NCI-H774 (cell line): Measurements from ENCODE around the gene RFK.
"Not testable (repeated sequence)": the region's sequence is repeated elsewhere in the genome, so short reads cannot be mapped to it uniquely, and the experiment has no call there.

ENCODE experiments used
- DNase-seq: peaks from one replicate; lab custom pipeline; 2025; lab: John Stamatoyannopoulos, UW

The RFK gene

DNA sequence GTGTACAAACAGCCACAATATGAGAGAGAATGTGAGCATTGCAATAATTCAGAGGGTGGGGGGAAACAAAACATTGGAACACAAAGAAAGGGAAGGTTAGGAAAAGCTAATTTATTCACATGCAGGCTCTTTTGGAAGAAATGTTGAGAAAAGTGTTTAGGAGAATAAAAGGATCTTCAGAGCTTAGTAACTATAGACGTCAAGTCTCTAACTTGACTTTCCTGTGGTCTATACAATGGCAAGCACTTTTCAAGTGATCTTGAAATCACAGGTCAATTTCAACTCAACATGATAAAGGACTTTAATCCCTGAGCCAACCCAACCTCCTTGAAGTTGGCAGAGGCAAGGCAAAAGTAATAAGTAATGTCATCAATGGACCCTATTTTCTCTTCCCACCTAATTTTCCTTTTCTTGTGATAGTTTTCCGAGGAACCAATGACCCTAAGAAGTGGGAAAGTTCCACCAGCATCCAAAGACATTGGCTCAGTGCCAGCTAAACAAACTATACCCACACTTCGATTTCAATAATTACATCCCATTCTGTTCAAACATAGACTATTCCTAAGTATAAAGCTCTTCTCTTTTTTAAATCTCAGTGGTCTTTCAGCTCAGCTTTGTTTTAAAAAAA lies 23.7 kb downstream of the RFK start:
- no peak for DNase-seq

DNA sequence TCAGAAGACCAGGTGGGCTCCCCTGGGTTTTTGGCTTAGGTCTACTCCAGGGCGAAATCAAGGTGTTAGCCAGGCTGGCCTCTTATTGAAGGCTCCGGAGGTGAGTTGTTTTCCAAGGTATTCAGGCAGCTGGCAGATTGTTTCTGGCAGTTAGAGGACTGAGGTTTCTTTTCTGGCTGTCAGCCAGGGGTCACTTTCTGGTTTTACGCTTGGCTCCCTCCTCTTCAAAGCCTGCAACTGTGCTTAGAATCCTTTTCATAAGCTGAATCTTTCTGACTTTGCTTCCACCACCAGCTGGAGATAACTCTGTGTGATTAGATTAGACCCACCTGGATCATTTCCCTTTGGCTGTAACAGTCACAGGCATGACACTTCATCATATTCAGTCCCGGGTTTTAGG lies 24.6 kb downstream of the RFK start:
- DNase-seq, result peak; percentile 43

DNA sequence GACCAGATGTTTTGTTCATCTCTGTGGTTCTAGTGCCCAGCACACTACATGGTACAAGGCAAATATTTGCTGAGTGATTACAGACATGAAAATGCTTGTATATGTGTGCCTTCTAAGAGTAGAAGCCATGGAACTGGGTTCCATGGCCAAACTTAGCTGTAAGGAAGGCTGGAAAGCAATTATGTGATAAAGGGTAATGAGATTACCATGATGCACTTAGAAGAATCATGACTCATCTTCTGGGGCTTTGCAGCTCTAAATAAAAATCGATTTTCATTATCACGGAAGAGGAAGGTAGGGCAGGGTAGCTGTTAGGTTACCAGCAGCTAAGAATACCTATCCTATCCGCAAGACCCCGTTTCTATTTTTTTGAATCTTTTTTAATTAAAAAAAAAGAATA lies 28.0 kb downstream of the RFK start:
- no peak for DNase-seq

DNA sequence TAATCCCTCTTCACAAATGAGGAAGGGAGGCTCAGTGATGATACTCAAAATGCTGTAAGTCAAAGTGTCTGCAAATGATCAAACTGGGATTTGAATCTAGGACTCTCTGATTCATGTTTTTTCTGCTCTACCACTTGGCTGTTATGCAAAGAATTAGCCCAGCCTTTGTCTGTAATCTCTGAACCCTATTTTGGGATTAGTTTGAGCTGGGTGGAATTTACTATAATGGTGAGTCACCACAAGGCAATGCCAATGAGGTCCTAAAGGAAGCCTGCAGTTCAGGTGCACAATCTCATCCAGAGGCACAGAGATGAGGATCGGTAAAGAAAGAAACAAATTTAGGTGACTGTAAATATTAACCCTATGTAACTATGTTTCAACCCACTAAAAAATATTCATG lies 29.2 kb downstream of the RFK start:
- no peak for DNase-seq

DNA sequence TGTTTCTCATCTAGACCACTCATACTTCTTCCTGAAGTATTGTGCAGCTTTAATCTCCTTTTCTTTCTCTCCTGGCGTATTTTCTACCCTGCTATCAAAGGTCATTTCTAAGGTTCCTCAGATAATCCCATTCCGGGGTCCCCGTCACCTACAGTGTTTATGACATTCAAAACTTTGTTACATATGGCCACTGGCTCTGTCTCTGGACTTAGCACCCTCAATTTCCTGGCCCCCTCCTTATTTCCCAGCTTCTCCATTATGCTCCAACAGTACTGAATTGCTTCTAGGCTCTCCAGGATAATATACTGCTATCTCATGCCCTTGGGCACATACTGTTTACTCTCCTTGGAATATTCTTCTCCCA lies 31.2 kb downstream of the RFK start:
- DNase-seq, result no peak

DNA sequence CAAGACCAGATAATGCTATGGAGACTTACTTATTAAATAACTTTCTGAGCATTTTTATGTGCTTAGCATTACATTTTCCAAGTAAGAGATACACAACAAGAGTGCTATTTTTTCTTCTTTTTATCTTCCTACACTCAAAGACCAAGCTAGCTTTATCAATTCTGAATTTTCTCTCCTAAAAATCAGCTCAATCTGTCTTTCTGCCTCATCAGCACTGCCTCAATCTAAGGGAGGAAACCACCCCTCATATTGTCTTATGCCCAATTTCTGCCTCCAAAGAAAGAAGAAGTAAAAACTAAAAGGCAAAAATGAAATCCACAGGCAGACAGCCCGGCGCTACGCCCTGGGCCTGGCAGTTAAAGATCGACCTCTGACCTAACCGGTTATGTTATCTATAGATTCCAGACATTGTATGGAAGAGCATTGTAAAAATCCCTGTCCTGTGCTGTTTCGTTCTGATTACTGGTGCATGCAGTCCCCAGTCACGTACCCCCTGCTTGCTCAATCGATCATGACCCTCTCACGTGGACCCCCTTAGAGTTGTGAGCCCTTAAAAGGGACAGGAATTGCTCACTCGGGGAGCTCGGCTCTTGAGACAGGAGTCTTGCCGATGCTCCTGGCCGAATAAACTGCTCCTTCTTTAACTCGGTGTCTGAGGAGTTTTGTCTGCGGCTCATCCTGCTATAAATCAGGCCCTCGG lies 31.7 kb downstream of the RFK start:
- not testable (repeated sequence) for DNase-seq

DNA sequence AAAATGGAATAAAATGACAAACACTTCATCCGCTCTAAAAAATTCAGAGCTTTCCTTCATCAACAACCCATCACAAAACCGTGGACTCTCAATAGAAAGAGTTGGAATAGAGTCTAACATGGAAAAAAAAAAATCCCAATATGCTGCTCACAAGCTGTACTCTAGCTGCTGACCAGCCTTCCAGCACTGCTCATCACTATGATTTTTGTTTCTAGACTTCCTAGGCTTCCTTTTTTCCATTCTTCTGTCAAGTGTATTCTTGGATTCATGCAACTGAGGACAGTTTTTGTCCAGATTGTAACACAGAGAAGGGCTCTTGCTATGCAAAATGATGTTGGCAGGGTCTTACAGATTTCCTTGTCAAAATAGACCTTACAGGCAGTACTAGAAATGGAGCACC lies 34.5 kb downstream of the RFK start:
- no peak for DNase-seq

DNA sequence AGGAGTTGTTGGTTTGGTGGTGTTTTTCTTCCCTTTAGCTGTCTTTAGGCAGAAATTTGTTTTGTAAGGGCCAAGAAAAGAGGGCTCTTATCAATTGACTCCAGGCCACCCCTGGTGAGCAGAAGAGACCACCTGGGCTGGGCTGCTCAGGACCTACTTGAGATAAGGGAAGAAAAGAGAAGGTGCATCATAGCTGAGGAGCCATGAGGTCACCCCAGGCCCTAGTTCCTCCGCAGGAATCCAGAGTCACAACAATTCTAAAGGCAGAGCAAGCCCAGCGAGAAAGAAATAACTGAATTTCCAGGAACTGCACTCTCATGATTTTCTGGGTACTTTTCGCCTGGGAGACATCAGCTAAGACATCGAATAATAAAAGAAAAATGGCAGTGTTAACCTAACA lies 34.9 kb downstream of the RFK start:
- DNase-seq, result no peak

DNA sequence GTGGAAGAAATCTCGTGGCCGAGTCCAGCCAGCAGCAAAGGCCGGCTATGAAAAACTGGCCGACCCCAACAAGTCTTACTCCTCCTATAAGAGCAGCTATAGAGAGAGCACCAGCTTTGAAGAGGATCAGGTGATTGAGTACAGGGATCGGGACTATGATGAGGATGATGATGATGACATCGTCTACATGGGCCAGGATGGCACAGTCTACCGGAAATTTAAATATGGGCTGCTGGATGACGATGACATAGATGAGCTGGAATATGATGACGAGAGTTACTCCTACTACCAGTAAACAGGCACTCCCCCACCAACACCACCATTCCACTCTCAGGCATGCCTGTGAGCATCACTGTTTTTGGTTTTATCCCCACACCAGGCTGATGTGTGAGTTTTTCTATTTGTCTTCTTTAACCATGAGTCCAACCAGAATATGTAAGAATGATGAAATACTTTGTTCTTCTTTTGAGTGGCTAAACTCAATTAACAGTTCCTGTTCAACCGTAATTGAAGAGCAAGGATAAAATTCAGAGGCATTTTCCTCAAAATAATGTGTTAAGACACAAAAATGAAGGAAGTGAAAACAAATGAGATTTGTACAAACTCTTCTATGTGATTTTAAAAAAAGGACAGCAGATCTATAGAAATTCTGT lies 35.5 kb downstream of the RFK start:
- no peak for DNase-seq

DNA sequence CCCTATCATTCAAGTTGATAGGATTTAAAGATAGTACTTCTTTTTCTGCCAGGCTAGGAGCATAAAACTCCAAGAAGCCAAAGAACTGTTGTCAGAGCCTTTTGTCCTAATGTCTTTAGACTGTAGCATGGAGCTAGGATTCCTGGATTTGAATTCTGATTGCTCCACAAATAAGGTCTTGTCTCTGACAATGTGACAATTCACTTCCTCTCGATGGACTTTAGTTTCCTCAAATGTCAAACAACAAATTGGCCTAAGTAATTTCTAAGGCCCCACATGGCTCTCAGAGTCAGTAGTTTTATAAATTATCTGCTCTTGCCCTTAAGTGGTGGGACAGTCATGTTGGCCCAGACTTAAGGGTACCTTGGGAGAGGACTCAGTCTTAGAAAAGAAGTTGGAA lies 36.7 kb downstream of the RFK start:
- no peak for DNase-seq

DNA sequence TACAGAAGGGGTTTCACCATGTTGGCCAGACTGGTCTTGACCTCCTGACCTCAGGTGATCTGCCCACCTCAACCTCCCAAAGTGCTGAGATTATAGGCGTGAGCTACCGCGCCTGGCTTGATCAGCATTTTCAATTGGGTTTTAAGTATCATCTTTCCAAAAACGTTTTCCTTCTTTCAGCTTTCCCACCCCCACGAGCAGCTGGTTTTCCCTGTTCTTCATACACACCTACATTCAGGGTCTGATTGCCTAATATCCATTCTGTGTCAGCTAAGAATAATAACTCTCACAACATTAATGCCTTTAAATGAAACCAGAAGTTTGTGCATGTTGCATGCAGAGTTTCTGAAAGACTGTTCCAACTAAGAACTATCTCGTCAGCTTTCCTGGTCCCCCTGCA lies 38.3 kb downstream of the RFK start:
- DNase-seq, result no peak

DNA sequence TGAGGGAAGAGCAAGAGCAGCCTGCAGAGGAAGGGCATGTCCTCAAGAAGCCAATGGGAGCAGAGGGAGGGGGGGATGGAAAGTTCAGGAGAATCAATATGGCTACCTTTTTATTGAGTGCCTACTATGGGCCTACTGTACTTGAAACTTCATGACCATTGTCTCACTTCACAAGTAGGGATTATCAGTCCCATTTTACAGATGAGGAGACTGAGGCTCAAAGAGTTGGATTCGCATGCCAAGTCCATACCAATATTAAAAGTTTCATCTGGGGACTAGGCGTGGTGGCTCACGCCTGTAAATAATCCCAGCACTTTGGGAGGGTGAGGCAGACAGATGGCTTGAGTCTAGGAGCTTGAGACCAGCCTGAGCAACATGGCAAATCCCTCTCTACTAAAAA lies 40.0 kb downstream of the RFK start:
- DNase-seq, result no peak

DNA sequence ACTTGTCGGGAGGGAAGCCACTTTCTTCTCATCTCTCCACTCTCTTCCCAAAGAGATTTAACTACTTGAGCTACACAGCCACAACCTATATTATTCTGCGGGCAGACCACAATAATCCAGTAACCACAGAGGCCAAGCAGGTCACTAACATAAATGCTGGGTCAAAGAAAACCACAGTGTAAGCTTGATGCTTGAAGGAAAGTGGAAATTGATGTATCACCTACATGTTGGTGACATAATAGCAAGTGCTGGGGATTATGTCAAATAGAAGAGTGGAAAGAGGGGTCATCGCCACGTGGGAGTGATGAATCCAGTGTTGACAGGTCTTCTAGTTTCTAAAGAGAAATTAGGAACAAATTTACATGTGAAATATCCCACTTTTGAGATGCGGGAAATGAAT lies 40.9 kb downstream of the RFK start:
- no peak for DNase-seq

DNA sequence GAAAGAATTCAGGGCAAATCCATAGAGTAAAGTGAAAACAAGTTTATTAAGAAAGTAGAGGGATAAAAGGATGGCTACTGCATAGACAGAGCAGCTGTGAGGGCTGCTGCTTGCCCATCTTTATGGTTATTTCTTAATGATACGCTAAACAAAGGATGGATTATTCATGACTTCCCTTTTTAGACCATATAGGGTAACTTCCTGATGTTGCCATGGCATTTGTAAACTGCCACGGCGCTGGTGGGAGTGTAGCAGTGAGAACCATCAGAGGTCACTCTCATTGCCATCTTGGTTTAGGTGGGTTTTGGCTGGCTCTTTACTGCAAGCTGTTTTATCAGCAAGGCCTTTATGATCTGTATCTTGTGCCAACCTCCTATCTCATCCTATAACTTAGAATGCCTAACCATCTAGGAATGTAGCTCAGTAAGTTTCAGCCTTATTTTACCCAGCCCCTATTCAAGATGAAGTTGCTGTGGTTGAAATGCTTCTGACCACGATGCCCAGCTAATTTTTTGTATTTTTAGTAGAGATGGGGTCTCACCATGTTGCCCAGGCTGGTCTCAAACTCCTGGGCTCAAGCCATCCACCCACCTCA lies 42.1 kb downstream of the RFK start:
- no peak for DNase-seq

DNA sequence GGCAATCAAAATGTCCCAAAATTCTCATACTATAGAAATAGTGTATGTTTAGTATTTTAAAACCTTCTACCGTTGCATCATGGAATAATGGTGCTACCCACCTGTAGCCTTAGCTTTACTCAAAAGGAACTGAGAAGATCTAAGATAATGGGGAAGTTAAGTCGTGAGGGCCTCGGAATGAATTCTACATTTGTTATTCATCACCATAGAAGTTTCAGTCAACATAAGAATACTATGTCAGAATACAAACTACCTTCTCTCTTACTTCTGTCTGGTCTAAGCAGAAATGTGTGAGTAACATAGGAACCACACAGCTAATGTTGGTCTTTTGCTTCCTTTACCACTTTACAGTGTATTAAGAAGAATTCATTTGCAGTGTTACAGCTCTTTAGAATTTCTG lies 43.2 kb downstream of the RFK start:
- no peak for DNase-seq

DNA sequence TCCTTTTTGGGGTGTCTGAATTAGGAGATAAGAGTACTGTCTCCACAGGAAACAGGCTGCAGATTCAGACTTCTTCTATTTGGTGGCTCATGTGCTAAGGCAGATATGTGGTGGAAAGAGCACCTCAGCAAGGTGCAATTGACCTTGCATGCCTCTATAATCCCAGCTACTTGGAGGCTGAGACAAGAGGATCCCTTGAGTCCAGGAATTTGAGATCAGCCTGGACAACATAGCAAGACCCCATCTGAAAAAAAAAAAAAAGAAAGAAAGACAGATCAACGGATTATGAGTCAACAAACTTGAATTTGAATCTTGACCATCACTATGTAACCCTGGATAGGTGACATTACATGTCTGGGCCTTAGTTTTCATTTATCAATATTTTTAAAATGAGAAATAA lies 44.4 kb downstream of the RFK start:
- DNase-seq, result no peak

DNA sequence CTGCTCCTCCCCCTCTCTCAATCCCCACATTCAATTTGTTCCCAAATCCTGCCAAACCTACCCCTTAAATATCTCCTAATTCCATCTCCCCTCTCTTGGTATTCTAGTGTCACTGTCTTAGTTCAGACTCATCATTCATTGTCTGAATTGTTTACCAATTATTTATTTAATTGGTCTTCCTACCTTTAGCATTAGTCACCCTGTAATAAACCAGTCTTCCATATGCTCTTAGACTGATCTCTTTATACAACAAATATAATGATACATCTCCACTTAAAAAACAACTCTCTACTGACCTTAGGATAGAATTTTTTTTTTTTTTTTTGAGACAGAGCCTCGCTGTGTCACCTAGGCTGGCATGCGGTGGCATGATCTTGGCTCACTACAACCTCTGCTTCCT lies 51.4 kb downstream of the RFK start:
- no peak for DNase-seq

DNA sequence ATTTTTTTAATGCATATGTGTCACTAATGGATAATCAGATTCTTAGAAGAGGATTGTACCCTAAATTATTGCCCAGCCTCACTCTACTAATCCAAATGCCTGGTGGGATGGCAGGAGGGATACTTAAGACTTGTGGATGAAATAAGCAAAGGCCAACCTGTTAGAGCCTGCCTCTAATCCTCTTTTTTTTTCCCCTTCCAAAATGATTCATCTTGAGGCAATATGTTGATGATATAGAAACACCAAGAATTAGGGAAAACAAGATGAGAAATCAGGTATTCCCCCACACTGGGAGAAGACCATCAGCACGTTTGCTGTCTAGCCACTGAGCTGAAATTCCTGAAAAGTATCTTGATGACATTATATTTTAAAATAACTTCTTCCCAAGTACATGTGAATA lies 52.0 kb downstream of the RFK start:
- no peak for DNase-seq

DNA sequence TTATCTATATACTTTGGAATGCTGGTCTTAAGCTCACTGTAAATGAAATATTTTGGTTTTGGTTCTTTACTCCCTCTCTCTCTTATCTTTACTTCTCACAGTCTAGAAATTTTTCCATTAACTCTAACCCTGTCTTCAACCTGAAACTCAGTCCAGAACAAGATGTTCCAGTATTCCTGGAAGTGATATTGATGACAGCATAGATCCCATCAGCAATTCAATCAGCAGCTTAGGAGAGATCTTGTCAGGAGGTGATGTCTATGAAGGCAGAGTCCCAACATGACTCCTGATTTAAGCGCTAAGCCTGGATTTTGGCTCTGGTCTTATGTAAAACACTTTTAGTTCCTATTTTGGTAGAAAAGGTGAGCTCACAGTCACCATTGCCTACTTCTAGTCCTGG lies 52.6 kb downstream of the RFK start:
- DNase-seq, result no peak

DNA sequence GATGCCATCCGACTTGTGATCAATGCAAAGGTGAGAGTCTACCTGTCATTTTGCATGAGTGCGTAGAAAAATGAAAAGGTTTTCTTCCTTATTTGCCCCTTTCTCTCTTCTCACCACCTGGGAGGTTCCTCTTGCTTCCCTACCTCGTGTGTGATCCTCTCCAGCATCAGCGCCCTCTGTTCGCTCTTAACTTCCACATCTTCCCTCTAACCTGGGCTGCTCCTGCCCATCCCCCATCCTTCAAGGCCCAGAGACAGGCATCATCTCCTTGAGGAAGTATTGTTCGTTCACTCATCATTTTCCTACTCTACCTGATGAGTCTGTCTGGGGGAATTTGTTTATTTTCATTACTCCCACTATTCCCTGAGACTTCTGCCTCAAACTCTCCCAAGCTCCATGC lies 55.8 kb downstream of the RFK start:
- DNase-seq, result no peak

DNA sequence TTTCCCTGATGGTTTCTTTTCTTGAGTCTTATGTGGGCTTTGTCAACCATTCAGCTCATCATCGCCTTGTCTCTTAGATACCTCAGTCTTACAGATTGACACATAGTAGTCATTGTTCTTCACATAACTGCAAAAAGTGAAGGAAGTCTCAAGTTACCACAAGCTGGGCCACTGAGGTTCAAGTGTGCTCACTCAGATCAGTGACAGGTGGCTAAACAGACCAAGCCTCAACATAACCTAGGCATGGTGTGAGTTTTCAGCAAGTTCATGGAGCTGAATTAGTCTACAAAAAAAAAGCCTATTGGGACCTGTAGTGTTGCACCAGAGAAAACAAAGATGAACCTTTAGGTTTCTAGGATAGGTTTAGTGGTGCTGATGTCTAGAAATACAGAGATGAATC lies 58.2 kb downstream of the RFK start:
- DNase-seq, result no peak
